OCI-LY3 (cell line): ENCODE data around the gene ZC3H7B.
A peak's percentile ranks its signal among the peaks of the same experiment; 100 is the strongest.

Experiments used
- H2AFZ ChIP-seq: fragments of 200-600, 300-600 bp; shearing (Covaris generic); 2 replicates; pipeline ENCODE4 v1.6.0; 2014; ENCODE audit warnings: antibody characterized with exemption, low read depth, low read length
- H3K27ac ChIP-seq: fragments of 200-600, 300-600 bp; sonication (generic); 2 replicates; pipeline ENCODE4 v1.5.1; 2014; ENCODE audit warnings: mild to moderate bottlenecking, low read length, moderate library complexity, mixed read lengths
- H3K27me3 ChIP-seq: fragments of 200-600, 300-600 bp; sonication (generic); 2 replicates; pipeline ENCODE4 v1.6.1; 2014; ENCODE audit warnings: low read depth, low read length, mixed read lengths
- H3K36me3 ChIP-seq: fragments of 200-600, 300-600 bp; sonication (generic); replicated peaks from 2 replicates; pipeline ENCODE3; 2014; ENCODE audit warnings: low read depth, low read length, mixed read lengths
- H3K4me1 ChIP-seq: fragments of 300-600, 200-600 bp; sonication (generic); 2 replicates; pipeline ENCODE4 v1.6.1; 2014; ENCODE audit warnings: low read length, mixed read lengths
- H3K4me2 ChIP-seq: fragments of 200-600, 300-600 bp; sonication (generic); 2 replicates; pipeline ENCODE4 v1.6.1; 2014; ENCODE audit warnings: low read length, mixed read lengths
- H3K4me3 ChIP-seq: fragments of 300-600, 200-600 bp; sonication (generic); 2 replicates; pipeline ENCODE4 v1.5.1; 2014; ENCODE audit warnings: antibody characterized with exemption, mild to moderate bottlenecking, low read length, moderate library complexity
- H3K79me2 ChIP-seq: fragments of 300-600, 200-600 bp; shearing (Covaris generic); 2 replicates; pipeline ENCODE4 v1.6.1; 2014; ENCODE audit warnings: mild to moderate bottlenecking, low read length, mixed read lengths
- H3K9ac ChIP-seq: fragments of 300-600, 200-600 bp; shearing (Covaris generic); 2 replicates; pipeline ENCODE4 v1.6.0; 2014; ENCODE audit warnings: mild to moderate bottlenecking, low read length, moderate library complexity
- H3K9me3 ChIP-seq: fragments of 200-600, 300-600 bp; shearing (Covaris generic); 2 replicates; pipeline ENCODE4 v1.6.1; 2014; ENCODE audit warnings: low read length, mixed read lengths; ENCODE audit not compliant: insufficient read depth
- H4K20me1 ChIP-seq: fragments of 200-600, 300-600 bp; sonication (generic); 2 replicates; pipeline ENCODE4 v1.6.1; 2016; ENCODE audit warnings: low read length, mixed read lengths; ENCODE audit not compliant: insufficient read depth
- CTCF ChIP-seq: fragments of 200-600, 300-600 bp; sonication (generic); IDR thresholded peaks from 2 replicates; pipeline ENCODE4 v1.5.1; 2014; ENCODE audit warnings: antibody characterized with exemption, low read length, low read depth
- EZH2phosphoT487 ChIP-seq: fragments of 200-600 bp; shearing (Covaris generic); IDR thresholded peaks from 2 replicates; pipeline ENCODE4 v1.6.1; 2018; ENCODE audit warnings: antibody characterized with exemption, mixed run types, low read depth

Gene ZC3H7B

GRCh38 chr22:41302021-41302767 is 869 bp downstream of the ZC3H7B start:
- H3K4me3 ChIP-seq, result peak overlapping the region; percentile 87
- H3K79me2 ChIP-seq, result peaks cover 66% of the 10 kb centered on the region
- H3K4me2 ChIP-seq, result peak overlapping the region; percentile 89
- TF ChIP-seq EZH2phosphoT487 (no peak), CTCF (peak; percentile 6; the same call in 1 of the 2 replicates)
- no peaks in the 10 kb centered on the region for H3K27me3 ChIP-seq
- peak overlapping the region; percentile 65 for H3K27ac ChIP-seq
- no peak overlapping the region for H2AFZ ChIP-seq
- H3K9me3 ChIP-seq, result no peaks in the 10 kb centered on the region
- peaks cover 18% of the 10 kb centered on the region for H3K36me3 ChIP-seq
- peaks cover 17% of the 10 kb centered on the region for H3K4me1 ChIP-seq
- peak overlapping the region; percentile 93 for H3K9ac ChIP-seq
- H4K20me1 ChIP-seq, result peaks cover 19% of the 10 kb centered on the region

GRCh38 chr22:41302811-41303210 is 1.5 kb downstream of the ZC3H7B start:
- Histone ChIP-seq H3K36me3 (peaks cover 24% of the 10 kb centered on the region), H3K79me2 (peaks cover 72% of the 10 kb centered on the region), H3K9ac (peak overlapping the region; percentile 93), H3K27me3 (no peaks in the 10 kb centered on the region), H3K9me3 (no peaks in the 10 kb centered on the region), H3K4me3 (peak overlapping the region; percentile 87), H3K4me1 (peaks cover 17% of the 10 kb centered on the region), H4K20me1 (peaks cover 25% of the 10 kb centered on the region), H2AFZ (no peak overlapping the region), H3K27ac (peak overlapping the region; percentile 65), H3K4me2 (peak overlapping the region; percentile 89)
- TF ChIP-seq EZH2phosphoT487, result no peak
- no peak for TF ChIP-seq CTCF

GRCh38 chr22:41305646-41306045 is 4.3 kb downstream of the ZC3H7B start:
- H3K4me1 ChIP-seq, result peaks cover 12% of the 10 kb centered on the region
- H3K9ac ChIP-seq, result no peak overlapping the region
- H3K27ac ChIP-seq, result no peak overlapping the region
- H4K20me1 ChIP-seq, result peaks cover 42% of the 10 kb centered on the region
- H3K4me2 ChIP-seq, result no peak overlapping the region
- H3K36me3 ChIP-seq, result peaks cover 41% of the 10 kb centered on the region
- H3K27me3 ChIP-seq, result no peaks in the 10 kb centered on the region
- H3K9me3 ChIP-seq, result no peaks in the 10 kb centered on the region
- H2AFZ ChIP-seq, result no peak overlapping the region
- TF ChIP-seq EZH2phosphoT487, result no peak
- no peak for TF ChIP-seq CTCF
- peaks cover 99% of the 10 kb centered on the region for H3K79me2 ChIP-seq
- H3K4me3 ChIP-seq, result no peak overlapping the region

- peaks cover 99% of the 10 kb centered on the region for H3K79me2 ChIP-seq
- H2AFZ ChIP-seq, result no peak overlapping the region
- H3K9ac ChIP-seq, result no peak overlapping the region
- no peak overlapping the region for H3K4me2 ChIP-seq
- H3K27ac ChIP-seq, result no peak overlapping the region
- H3K4me1 ChIP-seq, result peaks cover 3% of the 10 kb centered on the region
- peaks cover 49% of the 10 kb centered on the region for H4K20me1 ChIP-seq
- H3K27me3 ChIP-seq, result no peaks in the 10 kb centered on the region
- TF ChIP-seq CTCF (no peak), EZH2phosphoT487 (no peak)
- H3K36me3 ChIP-seq, result peaks cover 41% of the 10 kb centered on the region
- no peaks in the 10 kb centered on the region for H3K9me3 ChIP-seq
- no peak overlapping the region for H3K4me3 ChIP-seq
Measured at GRCh38 chr22:41308054-41308453, 6.7 kb downstream of the ZC3H7B start.
